Right renal cortex interstitium (tissue), 3 donors: Measurements from ENCODE around the gene SUZ12. TPM values are rescaled to one million over a fixed set of nuclear protein-coding genes. Genes with fewer than 3 reads are reported as not detected.
"Not testable (repeated sequence)": the region's sequence is repeated elsewhere in the genome, so short reads cannot be mapped to it uniquely, and the experiment has no call there.

Experiments used
- DNase-seq, 3 donors: peaks; one replicate each; pipeline ENCODE4 v3.0.0-alpha.2; 2013; ENCODE audit warnings: low read depth in 3 of 3, low spot score in 2 of 3
- polyA plus RNA-seq, 3 donors: library from polyadenylated mRNA; unstranded; fragments of 120-200 nt; gene quantifications; one replicate each; pipeline ENCODE4 v1.2.1, GENCODE V29; 2013; ENCODE audit not compliant: insufficient read length in 3 of 3

SUZ12 gene
- polyA plus RNA-seq, 3 donors = 47.8 to 49.7 (median 48.7) TPM

GRCh38 chr17:32033812-32034211 is 97.0 kb downstream of the SUZ12 start:
- not testable (repeated sequence) for DNase-seq

- DNase-seq = not testable (repeated sequence)
Measured at GRCh38 chr17:32040246-32040645, 103.4 kb downstream of the SUZ12 start.

- DNase-seq = not testable (repeated sequence)
Measured at GRCh38 chr17:32041306-32041875, 104.6 kb downstream of the SUZ12 start.

- not testable (repeated sequence) for DNase-seq
Measured at GRCh38 chr17:32042266-32042665, 105.5 kb downstream of the SUZ12 start.

GRCh38 chr17:32045611-32046010 is 108.8 kb downstream of the SUZ12 start:
- not testable (repeated sequence) for DNase-seq

GRCh38 chr17:32047663-32048062 is 110.9 kb downstream of the SUZ12 start:
- DNase-seq = not testable (repeated sequence)

Other genes starting within 250 kb of the SUZ12 start
- gene COPRS, start 77.8 kb upstream of the SUZ12 start, polyA plus RNA-seq = 10 to 100 TPM; 42.1 to 47.8 (median 45.9) TPM
- 10 to 100 TPM; 70.5 to 77.6 (median 76.6) TPM for gene UTP6, start 35.3 kb upstream of the SUZ12 start, polyA plus RNA-seq
- 10 to 100 TPM; 16.1 to 16.8 (median 16.4) TPM for gene LRRC37B, start 70.4 kb downstream of the SUZ12 start, polyA plus RNA-seq
- gene RHOT1, start 205.5 kb downstream of the SUZ12 start, polyA plus RNA-seq = 10 to 100 TPM; 55.6 to 62.3 (median 59.7) TPM